ENCODE results near the gene ADAMTS2.

ADAMTS2 gene

DNA sequence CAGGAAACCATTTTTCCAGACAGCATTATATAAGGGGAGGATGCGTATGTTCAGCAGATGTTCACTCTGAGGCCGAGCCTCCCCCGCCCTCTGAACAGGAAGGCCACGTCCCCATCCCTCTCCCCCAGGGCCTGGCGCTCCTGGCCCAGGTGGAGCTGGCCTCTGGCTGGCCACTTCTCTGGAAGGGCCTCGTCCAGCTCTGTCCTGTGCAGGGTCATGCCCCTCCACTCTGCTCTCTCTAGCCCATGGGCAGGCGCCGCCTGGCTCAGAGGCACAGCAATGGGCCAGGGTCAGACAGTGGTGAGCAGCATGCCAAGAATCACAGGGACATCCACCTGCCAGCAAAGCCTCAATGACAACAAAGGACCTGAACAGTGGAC is 34.2 kb downstream of the ADAMTS2 start:
- no peak for DNase-seq (ENCODE audit: low read depth in 2 of 2)

DNA sequence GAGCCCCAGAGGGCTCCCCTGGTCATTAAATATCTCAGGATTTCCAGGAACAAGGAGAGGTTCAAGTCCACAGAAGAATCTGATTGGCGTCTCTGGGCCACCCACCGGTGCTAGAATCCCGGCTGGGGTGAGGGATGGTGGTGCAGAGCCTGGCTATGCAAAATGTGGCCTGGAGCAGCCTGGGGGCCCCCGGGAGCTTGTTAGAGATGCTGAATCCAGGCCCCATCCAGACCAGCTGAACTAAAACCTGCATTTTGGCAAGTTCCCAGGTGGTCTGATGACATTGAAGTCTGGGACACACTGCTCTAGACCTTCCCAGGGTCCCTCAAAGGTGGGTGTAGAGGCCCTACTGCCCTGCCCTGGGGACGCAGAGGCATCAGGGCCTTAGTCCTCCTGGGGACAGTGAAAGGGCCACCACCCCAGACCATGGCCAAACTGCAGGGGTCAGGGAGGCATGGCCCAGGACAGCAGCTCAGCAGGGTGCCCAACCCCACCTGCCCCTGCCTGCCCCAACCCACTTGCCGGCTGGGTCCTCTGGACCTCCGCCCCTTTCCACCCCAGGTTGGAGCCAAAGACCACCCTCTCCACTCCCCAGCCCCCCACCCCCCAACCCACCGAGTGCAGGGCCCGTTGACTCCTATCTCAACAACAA is 34.7 kb downstream of the ADAMTS2 start:
- DNase-seq (ENCODE audit: low read depth in 2 of 2): no peak

DNA sequence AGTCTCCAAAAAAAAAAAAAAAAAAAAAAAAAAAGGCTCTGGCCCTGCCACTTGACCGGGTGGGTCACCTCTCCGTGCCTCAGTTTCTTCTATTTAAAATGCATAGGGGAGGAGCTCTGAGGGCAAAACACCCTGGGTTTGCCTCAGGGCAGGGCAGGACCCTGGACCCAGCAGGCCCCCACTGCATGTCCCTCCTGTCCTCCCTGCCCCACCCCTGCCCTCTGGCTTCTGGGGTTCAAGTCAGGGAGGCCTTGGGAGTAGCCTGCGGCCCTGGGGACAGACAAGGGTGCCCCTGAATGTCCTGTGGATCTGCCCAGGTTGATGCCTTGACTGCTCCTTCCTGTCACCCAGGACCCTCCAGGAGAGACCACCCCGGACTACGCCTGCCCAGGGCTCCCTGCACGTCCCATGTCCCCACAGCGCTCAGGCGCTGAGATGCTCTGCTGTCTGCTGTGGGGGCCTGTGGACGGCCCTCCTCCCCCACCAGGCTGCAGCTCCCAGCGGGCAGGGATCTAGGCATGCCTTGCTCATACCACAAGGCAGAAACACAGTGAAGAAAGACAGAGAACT is 35.4 kb downstream of the ADAMTS2 start:
- no peak for DNase-seq (ENCODE audit: low read depth in 2 of 2)

DNA sequence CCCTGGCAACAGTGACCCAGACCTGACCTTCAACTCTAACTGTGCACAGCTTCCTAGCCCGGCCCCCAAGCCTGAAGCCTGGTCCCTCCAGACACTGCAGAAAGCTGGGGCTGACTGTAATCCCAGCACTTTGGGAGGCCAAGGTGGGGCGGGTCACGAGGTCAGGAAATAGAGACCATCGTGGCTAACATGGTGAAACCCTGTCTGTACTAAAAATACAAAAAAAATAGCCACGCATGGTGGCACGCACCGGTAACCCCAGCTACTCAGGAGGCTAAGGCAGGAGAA is 35.9 kb downstream of the ADAMTS2 start:
- no peak for DNase-seq (ENCODE audit: low read depth in 2 of 2)

DNA sequence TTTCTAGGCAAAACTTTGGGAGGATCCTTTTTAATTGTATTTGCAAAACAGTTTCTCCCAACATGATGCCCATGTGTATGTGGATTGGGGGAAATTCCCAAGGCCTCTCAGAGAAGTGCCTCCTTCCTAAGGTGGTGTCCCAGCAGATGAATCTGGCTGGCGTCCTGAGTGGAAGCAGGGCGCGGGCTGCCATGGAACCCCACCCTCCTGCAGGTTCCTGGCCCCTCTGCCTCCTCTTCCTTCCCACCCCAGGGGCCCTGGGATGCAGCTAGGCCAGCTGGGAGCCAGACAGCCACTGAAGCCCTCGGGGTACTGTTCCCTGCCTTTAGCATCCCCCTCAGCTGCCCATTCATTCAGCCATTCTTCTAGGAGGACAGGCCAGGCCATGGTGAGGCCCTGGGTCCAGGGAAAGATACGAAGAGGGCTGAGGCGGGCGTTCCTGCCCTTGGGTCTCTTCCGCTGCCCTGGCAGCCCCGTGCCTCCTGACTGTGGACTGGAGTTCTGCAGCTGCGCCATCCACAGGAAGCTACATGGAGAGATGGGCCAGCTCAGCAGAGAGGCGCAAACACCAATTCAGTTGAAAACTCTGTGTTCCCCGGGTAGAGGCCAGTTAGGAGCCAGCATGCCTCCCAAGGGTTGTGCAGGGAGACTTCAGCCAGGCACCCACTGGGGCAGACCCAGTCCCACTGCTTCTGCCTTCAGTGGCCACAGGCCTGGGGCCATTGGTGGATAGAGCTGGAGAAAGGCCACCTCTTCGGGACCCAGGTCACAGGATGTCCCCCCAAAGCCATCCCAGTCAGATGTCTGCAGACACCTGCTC is 36.5 kb downstream of the ADAMTS2 start:
- DNase-seq (ENCODE audit: low read depth in 2 of 2): no peak

DNA sequence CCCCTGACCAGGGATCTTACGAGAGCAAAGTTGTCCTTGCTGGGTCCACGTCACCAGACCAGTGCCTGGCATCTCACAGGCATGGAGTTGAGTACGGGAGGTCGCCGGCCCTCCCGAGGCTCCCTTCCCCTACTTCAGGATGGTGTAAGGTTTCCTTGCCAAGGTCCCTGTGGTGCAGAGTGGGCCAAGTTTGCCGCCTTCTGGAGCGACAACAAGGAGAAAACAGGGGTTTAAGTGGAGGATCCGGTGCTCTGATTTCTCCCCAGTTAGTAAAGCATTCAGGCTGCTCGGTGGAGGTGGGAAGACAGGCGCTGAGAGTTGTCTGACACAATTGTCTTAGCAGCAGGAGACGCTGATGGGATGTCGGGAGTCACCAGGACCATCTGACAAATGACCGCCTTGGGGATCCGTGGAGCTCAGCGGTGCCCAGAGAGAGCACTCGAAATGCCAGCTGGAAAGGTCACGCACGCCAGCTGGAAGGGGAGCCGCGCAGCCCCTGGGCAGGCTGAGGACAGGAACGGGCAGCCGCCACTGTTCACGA is 37.3 kb downstream of the ADAMTS2 start:
- DNase-seq (ENCODE audit: low read depth in 2 of 2): no peak

DNA sequence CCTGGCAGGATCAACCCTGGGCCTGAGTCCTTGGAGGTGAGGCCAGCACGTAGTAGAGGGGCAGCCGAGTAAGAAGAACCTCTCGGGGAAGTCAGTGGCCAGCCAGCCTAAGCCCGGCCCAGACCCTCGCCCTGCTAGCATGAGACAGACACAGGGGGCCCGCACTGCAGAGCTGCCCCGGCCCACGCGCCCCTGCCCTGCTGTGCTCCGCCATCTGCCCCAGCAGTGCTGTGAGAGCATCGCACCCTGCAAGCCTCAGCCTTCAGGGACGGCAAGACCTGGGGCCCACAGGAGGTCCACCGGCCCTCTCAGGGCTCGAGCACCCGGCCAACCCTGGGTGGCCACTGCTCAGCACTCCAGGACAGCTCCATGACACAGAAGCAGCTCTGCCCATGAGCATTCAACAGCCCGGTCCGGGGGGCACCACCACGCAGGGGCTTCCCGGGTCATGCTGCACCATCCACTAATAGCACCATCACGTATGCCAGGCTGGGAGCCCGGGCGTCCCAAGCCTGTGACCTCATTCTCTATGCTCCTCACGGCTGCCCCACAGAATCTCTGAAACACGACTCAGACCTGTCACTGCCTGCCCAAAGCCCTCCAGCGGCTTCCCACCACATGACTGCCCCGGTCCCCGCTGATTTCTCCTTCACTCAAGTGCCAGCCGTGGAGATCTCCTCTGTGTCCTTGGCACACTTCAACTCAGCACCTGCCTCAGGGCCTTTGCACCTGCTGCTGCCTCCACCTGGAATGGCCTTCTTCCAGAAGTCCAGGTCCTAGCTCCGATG is 38.1 kb downstream of the ADAMTS2 start:
- DNase-seq (ENCODE audit: low read depth in 2 of 2): no peak

DNA sequence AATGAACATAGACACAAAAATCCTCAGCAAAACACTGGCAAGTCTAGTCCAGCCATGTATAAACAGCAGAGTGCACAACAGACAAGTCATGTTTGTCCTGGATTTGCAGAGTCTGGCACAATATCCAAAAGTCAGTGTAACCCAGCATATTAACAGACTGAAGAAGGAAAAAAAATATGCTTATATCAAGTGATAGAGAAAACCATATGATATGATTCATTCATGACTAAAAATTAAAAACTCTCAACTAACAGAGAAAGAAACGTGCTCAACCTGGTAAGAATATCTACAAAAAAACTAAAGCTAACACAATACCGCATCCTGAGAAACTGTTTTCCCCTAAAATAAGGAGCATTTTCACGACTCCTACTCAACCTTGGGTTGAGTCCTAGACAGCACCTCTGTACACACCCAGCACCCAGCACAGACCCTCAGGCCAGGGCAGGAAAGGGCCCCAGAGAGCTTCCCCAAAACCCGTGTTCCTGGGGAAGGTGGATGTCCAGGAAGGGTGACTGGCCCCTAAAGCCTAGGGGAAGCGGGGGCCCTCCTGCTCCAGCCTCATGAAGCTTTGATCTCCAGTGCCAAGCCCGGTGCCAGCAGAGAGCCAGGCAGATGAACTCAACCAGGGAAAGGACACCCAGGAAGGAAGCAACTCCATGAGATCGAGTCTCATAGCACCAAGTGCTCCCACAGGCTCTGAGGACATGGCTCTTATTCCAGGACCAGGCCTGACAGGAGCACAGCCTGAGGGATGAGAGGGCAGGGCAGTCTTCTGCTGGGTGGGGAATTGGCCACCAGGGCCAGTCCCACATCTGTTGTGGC is 38.9 kb downstream of the ADAMTS2 start:
- no peak for DNase-seq (ENCODE audit: low read depth in 2 of 2)

DNA sequence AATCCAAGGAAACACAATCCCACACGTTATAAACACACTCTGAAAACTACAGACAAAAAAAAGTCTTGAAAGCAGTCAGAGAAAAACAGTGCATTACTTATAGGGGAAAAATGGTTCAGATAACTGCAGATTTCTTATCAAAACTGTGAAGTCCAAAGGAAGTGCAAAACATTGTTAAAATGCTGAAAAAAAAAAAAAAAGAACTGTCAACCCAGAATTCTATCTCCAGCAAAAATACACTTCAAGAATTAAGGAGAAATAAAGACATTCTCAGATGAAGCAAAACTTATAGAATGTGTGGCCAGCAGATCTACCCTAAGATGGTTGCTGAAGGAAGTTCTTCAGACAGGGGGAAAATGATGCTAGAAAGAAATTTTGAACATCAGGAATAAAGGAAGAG is 40.4 kb downstream of the ADAMTS2 start:
- DNase-seq (ENCODE audit: low read depth in 2 of 2): no peak

DNA sequence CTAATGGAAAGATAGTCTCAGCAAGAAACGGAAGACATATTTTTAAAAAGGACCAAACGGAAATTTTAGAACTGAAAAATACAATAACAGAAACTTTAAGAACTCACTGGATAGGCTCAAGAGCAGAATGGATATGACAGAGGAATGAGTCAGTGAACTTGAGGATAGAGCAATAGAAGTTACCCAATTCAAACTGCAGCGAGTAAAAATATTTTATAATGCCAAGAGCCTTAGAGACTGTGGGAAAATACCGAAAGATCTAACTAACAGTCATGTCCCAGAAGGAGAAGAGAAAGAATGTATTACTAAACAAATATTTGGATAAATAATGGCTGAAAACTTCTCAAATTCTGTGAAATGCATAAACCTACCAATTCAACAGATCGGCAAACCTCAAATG is 40.8 kb downstream of the ADAMTS2 start:
- no peak for DNase-seq (ENCODE audit: low read depth in 2 of 2)

DNA sequence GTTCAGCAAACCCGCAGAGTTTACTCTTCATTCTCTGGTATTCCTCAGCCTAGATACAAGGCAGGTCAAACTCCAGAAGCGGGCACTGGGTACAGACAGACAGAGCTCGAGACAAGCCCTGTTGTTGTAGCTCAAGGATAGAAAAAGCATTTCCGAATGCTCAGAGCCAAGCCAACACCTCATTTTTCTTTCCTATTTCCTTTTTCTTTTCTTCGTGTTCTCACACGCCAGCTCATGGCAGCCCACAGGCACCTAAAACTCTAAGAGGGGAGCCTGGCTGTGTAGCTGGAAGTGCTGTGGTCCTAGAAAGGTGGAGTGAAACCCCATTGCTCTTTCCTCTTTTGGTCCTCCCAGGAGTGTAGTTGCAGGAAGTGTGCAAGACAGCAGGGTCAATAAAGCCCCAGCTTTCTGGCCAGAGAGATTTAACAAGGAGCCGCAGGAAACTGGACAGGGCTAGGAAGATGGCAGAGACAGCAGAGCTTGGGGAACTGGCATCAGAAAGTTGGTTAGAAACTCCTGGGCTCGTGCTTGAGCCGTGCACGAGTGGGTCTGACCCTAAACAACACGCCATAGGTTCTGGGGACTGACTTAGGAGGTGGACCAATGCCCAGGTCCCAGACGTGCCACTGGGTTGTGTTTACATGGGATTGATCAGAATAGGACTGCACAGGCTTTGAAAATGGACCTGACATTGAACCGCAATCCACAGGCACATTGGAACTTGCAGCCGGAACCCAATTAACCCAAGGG is 41.6 kb downstream of the ADAMTS2 start:
- DNase-seq (ENCODE audit: low read depth in 2 of 2): no peak

DNA sequence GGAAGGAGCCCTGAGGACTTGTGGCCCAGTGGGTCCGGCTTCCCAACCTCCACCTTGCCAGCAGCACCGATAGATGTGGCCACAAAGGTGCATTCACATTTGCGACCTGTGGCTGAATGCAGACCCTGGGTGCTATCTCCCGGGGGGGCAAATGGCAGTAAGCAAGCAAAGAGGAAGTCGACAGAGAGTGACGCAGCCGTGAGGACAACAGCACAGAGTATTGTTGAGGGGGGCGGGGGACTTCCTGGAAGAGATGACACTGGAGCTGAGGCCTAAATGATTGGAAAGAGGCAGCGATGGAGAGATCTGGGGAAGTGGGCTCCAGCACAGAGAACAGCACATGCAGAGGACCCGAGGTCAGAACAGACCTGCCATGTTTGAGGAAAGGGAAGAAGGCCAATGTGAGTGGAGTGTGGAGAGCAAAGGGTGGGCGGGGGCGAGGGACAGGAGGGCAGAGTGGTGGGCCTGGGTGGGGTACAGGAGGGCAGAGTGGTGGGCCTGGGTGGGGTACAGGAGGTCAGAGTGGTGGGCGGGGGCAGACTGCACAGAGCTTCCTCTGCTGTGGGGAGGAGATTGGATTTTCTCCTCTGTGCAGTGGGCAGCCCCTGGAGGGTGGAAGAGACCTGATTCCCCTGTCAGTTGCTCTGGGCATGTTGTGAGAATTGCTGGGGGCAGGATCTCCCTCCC is 42.6 kb downstream of the ADAMTS2 start:
- DNase-seq (ENCODE audit: low read depth in 2 of 2): no peak

DNA sequence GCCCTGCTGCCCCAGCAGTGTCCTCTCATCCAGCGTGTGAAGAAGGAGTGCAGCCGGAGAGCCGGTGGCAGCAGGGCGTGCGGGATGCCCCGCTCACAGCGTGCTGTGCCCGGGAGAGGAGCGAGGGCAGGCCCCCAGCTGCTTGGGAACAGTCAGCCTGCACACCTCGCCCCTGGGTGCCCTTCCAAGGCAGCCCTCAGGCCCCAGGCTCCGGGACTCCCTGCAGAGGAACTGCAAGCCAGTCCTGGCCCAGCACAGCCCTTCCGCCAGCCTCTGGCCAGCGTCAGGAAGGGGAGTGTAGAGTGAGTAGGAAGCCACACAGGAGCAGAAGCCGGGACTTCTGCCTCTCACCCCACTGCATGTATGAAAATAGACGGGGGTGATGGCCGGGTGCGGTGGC is 43.5 kb downstream of the ADAMTS2 start:
- DNase-seq (ENCODE audit: low read depth in 2 of 2): no peak

DNA sequence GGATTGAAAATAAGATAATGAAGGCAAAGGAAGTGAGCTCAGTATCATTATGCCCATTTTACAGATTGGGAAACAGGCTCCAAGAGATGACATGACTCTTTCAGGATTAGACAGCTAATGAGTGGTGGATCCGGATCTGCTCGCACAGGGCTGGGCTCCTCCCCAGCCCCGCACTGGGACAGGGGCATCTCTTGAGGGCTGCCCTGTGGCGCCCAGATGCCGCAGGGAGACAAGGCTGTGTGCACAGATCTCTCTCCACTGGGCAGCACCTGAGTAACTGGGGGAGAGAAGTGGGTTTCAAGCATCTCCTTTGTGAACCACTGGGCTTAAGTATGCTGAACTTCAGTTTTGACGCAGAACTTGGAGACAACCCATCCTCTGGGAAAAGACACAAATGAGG is 43.9 kb downstream of the ADAMTS2 start:
- no peak for DNase-seq (ENCODE audit: low read depth in 2 of 2)

DNA sequence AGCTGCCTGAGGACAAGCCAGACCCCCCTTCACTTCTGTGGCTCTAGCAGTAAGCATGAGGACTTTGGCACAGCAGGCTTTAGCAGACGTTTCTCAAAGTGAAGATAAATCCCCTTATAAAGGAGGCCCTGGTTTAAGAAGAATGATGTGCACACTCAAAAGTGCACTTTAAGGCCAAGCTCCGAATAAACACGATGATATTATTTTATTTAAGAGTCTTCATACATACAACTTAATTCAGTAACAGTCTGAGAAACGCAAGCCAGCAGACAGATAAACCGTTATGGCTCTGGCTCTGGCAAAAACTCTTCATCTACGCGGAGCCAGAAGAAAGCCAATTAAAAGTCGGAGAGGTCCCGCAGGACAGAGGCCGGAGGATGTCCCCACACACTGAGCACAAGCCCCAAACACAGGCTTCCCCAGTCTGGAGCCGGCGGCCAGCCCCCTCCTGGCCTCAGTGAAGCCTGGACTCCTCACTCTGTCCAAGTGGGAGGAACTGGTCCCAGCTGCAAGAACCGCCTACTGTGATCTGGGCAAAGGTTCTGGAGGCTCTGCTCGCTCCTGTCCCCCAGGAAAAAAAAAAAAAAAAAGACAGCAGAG is 44.6 kb downstream of the ADAMTS2 start:
- DNase-seq (ENCODE audit: low read depth in 2 of 2): no peak

DNA sequence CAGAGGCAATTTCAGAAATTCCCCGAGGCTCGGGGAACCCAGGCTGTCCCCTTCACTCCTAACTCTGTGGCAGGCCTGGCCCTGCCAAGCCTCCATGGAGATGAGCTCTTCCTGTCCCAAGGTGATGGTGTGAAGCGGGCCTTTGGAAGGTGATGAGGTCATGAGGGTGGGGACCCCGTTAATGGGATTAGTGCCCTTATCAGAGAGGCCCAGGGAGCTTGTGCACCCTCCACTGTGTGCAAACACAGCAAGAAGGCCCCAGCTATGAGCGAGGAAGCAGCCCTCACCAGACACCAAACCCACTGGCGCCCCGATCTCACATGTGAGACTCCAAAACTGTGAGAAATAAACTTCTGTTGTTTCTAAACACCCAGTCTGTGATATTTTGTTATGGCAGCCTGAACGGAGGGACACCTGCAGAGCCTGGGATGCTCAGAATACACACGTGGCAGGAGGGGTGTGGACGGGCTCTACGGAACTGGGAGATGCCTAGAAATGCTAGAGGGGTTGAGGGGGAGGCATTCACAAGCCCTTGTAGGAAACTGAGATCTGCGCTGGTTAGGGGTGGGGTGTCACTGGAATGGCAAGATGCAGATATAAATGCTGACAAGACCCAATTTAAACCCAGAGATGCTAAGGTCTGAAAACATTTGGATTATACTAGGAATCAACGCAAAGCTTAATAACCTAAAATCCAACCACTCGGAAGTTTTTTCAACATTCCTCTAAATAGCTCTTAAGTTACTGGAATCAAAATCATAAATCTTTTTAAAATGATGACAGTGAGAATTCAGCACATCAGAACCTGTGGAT is 46.9 kb downstream of the ADAMTS2 start:
- no peak for DNase-seq (ENCODE audit: low read depth in 2 of 2)

DNA sequence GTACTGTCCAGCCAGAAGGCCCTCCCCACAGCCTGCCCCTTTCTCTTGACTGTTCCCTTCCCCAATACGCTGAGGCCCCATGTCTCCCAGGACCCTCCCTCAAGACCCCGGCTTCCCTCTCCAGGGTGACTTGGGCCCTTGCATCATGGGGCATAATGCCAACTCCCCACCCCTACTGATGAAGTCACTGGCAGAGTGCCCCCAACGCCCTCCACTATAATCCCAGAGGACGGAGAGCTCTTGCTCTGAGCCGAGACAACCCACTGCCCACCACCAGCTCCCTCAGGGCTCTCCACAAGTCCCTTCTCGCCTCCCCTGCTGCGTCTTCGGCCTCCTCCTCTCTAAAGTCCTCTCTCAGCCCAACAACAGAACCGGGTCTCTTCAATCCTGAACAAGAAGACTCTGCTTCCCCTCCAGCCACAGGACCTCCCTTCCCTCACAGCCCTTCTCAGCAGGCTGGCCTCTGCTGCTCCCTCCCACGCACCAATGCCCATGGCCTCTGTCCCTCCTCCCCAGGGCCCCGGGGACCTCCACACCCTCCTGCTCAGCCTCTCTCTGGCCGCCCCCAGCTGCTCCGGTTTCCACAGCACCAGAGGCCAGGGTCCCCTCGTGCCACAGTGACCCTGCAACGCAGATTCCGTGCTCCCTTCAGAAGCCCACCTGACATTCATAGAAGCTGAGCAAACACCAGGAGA is 47.6 kb downstream of the ADAMTS2 start:
- no peak for DNase-seq (ENCODE audit: low read depth in 2 of 2)

DNA sequence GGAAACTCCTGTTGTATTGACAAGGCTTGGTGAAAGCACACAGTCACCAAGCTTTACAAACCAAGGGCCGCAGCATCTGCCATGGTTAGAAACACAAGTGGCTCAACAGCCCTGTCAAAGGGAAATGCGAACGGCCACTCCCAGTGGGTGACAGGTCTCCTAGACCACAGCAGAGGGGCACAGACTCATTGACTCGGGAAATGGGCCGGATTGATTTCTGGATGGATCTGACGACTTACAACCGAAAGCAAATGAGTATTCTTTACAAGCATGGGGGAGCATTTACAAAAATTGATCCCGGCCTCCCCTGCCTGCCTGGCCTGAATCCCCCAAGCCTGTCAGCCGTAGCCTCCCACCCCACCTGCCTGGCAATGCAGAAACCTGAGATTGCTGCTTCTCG is 48.2 kb downstream of the ADAMTS2 start:
- DNase-seq (ENCODE audit: low read depth in 2 of 2): no peak
